ENCODE measurements around the gene NOSTRIN. TPM values are rescaled to one million over a fixed set of nuclear protein-coding genes. Genes with fewer than 3 reads are reported as not detected.
A peak's percentile ranks its signal among the peaks of the same experiment; 100 is the strongest.
"Not testable (repeated sequence)": the region's sequence is repeated elsewhere in the genome, so short reads cannot be mapped to it uniquely, and the experiment has no call there.

The NOSTRIN gene
- total and polyA plus RNA-seq, 8 donors, result 14.4 to 67.3 (median 25.9) TPM

DNA sequence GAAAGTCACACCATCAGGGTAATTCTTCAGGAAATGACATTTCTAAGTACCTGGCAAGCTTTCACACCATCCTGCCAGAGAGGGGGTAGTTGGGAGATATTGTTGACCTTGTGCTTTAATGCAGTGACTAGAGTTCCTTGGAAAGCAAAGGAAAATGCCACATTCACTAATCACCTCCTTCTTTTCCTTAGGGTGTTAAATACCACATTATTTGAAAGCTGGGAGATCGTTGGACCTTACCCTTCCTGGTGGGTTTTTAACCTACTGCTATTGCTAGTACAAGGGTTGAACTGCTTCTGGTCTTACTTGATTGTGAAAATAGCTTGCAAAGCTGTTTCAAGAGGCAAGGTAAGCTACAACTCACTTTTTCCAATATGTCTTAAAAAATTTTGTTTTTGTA is 37.0 kb upstream of the NOSTRIN start:
- WGBS, 2 donors, result 89 to 92% methylated on average over 1 of the region's 1 CpG
- Histone ChIP-seq H3K27me3 (no peaks in the 10 kb centered on the region), H3K27ac (no peak overlapping the region), H3K36me3 (no peaks in the 10 kb centered on the region), H3K9me3 (no peaks in the 10 kb centered on the region), H3K4me3 (no peak overlapping the region), H3K4me1 (no peaks in the 10 kb centered on the region)
- DNase-seq, result no peak
- TF ChIP-seq, protein P1, sequence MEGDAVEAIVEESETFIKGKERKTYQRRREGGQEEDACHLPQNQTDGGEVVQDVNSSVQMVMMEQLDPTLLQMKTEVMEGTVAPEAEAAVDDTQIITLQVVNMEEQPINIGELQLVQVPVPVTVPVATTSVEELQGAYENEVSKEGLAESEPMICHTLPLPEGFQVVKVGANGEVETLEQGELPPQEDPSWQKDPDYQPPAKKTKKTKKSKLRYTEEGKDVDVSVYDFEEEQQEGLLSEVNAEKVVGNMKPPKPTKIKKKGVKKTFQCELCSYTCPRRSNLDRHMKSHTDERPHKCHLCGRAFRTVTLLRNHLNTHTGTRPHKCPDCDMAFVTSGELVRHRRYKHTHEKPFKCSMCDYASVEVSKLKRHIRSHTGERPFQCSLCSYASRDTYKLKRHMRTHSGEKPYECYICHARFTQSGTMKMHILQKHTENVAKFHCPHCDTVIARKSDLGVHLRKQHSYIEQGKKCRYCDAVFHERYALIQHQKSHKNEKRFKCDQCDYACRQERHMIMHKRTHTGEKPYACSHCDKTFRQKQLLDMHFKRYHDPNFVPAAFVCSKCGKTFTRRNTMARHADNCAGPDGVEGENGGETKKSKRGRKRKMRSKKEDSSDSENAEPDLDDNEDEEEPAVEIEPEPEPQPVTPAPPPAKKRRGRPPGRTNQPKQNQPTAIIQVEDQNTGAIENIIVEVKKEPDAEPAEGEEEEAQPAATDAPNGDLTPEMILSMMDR (IDR thresholded peaks at IDR 0.05), result no peak
- FAIRE-seq, result no peak
- no peak for ATAC-seq
- intact Hi-C loops (cut with DNase I), result no loop called here

DNA sequence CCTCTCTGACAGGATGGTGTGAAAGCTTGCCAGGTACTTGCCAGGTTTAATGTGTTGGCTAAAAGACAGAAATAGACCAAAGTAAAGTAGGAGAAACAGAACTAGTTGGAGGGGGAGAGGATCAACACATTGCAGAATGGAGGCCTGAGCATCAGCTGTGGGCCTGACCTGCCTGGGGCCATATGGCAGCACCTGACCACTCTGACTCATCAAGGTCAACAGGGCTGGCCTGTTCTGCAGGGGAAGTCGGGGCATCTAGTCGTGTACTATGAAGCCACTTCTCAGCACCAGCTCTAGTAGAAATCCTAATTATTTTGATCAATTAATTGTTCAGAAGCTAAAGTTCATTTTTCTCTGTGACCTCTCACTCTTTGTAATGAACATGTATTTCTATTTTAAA is 35.8 kb upstream of the NOSTRIN start:
- WGBS, 2 donors, result 56 to 61% methylated on average over 2 of the region's 2 CpGs
- peak in 2 of 4 donors; percentile 38 to 48 for ATAC-seq
- Histone ChIP-seq H3K4me1 (no peaks in the 10 kb centered on the region), H3K4me3 (no peak overlapping the region), H3K27ac (no peak overlapping the region), H3K9me3 (no peaks in the 10 kb centered on the region), H3K36me3 (no peaks in the 10 kb centered on the region), H3K27me3 (no peaks in the 10 kb centered on the region)
- TF ChIP-seq, protein P1 (IDR thresholded peaks at IDR 0.05), result no peak
- FAIRE-seq, result no peak
- no peak for DNase-seq
- intact Hi-C loops (cut with DNase I), result no loop called here

DNA sequence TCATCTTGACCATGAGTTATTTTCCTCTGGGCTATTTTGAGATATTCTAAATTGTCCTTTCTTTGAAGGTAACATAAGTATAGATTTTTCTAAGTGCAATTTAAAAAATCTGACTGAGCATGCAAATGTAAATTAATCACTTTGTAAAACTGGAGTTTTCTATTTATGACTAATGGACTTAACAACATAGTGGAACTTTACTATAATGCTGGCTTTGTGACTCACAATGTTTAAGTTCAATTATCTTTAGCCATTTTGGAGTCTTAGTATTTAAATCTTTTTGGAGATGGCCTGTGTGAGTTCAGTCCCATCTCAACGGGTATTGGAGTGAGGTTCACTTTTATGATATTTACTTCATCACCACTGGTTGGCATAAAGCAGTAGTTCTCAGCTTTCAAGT is 35.2 kb upstream of the NOSTRIN start:
- intact Hi-C loops (cut with DNase I), result no loop called here
- Histone ChIP-seq H3K27ac (no peak overlapping the region), H3K4me3 (no peak overlapping the region), H3K4me1 (no peaks in the 10 kb centered on the region), H3K36me3 (no peaks in the 10 kb centered on the region), H3K9me3 (no peaks in the 10 kb centered on the region), H3K27me3 (no peaks in the 10 kb centered on the region)
- no peak for FAIRE-seq
- WGBS, 2 donors, result 34 to 53% methylated on average over 1 of the region's 1 CpG
- TF ChIP-seq, protein P1 (IDR thresholded peaks at IDR 0.05), result no peak
- no peak for DNase-seq
- ATAC-seq, result no peak

DNA sequence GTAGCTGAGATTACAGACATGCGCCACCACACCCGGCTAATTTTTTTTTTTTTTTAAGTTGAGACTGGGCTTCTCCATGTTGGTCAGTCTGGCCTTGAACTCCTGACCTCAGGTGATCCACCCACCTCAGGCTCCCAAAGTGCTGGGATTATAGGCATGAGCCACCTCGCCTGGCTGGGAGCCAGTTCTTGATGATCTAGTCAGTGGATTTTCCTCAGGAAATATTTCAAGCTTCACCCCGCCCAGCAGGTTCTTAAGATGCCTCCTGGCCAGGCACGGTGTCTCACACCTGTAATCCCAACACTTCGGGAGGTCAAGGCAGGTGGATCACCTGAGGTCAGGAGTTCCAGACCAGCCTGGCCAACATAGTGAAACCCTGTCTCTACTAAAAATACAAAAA is 34.1 kb upstream of the NOSTRIN start:
- FAIRE-seq; ATAC-seq; H3K4me1 ChIP-seq; H3K27me3 ChIP-seq; H3K9me3 ChIP-seq; H3K36me3 ChIP-seq; intact Hi-C loops (cut with DNase I); H3K4me3 ChIP-seq; H3K27ac ChIP-seq: not testable (repeated sequence)
- WGBS, 2 donors, result 96 to 98% methylated on average over 6 of the region's 6 CpGs
- DNase-seq, result peak in 1 of 6 donors; percentile 26

DNA sequence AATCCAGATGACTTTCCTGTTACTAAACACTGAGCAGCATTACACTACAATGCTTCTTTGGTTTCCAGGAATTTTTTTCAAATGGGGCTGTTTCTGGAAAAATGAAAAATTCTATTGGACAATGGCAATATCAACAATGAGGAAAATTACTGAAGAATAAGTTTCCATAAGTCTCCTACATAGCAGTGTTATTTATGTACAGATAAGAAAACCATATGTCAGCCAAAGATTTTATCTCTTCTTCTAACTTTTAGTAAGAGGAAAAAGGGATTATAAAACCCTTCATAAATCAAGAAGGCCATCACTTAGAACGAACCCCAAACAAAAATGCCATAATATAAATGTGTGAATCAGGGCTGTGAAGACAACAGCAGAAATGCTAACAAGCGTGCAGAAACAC is 31.6 kb upstream of the NOSTRIN start:
- no peak overlapping the region for H3K4me3 ChIP-seq
- H3K27ac ChIP-seq, result no peak overlapping the region
- no peak for DNase-seq
- 79 to 87% methylated on average over 2 of the region's 2 CpGs for WGBS, 2 donors
- no peak for ATAC-seq
- H3K27me3 ChIP-seq, result no peaks in the 10 kb centered on the region
- H3K4me1 ChIP-seq, result peaks cover 0 to 5% (median 0%) of the 10 kb centered on the region in 3 donors
- intact Hi-C loops (cut with DNase I), result loop anchor here in 2 of 3 donors (10.0 kb wide), 3 partner anchors 84 to 154 kb away; no protein-coding TSS in a partner anchor
- no peaks in the 10 kb centered on the region for H3K9me3 ChIP-seq
- H3K36me3 ChIP-seq, result no peaks in the 10 kb centered on the region
- TF ChIP-seq, protein P1 (IDR thresholded peaks at IDR 0.05), result no peak
- no peak for FAIRE-seq

Data from pancreas (tissue), 10 donors.